Embryonic facial prominence (tissue), 1 donor: ENCODE measurements around the gene MRPL24.
A peak's percentile ranks its signal among the peaks of the same experiment; 100 is the strongest.

ENCODE experiments used
- DNase-seq: peaks from one replicate; pipeline ENCODE4 v3.0.0-alpha.2; 2016; ENCODE audit errors: extremely low spot score

MRPL24 gene

DNA sequence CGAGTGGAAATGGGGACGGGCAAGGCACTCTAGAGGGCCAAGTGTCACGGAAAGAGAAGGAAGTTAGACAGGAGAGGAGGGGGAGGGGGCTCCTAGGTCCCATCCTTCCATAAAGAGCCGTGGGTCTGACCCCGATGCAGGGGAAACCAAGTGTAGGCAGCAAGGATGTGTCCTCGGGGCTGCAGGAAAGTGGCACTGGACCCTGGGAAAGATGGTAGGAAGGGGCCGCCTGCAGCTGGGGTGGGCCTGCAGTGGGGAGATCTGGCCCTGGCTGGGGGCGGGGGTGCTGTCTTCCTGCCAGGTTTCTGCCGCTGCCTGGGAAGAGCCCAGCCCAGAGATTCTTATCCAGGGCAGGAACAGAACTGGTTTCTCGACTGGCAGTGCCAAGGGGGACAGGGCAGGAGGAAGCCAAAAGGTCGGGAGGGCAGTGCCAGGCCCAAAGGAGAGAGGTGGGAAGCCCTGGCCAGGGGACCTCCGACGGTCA lies 48.4 kb downstream of the MRPL24 start:
- no peak for DNase-seq

DNA sequence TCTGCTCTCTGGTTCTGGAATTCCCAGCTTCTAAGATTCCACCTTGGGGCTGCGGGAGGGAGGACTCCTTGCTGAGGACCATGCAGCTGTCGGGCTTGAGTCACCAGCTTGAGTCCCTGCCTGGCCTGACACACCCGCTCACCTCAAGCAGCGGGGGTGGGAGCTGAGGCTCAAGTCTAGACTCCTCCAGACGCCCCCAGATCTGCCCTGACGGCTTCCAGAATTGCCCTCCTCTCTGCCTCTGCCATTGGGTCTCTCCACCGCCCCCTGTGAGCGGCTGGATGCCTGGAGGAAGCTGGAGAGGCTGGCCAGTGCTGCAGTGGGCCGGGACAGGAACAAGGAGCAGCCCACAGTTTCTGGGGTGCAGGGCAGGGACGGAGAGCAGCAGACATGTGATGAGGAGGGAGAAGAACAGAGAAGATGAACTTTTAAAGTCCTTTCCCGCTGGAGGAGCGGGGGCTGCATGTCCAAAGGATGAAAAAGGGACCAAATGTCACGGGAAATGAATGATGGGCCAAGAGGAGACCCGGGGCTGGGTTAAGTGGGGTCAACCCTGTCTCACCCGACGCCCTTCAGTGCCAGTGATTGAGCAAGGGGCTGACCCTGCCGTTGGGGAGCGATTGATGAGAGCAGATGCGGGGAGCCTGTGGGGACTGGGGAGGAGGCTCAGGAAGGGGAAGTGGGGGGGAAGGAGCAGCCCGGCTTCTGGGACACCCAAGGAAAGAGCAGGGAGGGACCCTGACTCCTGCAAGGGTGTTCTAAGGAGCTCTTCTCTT lies 49.0 kb downstream of the MRPL24 start:
- no peak for DNase-seq

DNA sequence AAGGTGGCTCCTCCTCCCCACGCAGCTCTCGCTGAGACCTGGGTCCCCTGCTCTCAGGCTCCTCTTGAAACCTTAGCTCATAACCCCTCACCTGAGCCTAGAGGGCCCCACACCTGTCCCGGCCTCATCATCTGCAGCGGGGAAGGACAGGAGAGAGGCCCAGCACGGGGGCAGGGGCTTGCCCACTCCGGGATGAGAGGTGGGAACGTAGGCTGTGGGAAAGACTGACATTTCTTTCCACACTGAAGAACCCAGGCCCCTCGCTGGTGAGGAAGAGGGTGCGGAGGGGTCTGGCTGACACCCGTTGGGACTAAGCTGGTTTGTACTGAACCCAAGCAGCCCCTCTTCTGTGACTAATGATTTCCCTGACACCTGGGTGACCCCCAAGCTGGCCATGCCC lies 49.7 kb downstream of the MRPL24 start:
- no peak for DNase-seq

DNA sequence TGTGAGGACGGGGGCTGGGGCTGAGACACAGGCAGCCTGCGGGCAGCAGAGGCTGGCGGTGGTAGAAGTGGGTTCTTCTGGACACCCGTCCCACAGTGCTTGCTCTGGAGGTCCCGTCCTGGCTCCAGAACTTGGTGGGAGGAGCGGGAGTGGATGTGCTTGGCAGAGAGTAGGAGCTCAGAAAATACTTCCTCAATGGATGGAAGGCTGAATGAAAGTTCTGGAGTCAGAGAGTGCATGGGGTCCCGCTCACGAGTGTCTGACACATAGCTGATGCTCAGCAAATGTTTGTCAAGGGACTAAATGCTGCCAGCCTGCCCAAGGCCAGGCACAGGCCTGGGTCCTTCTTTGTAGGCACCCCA lies 50.2 kb downstream of the MRPL24 start:
- no peak for DNase-seq

DNA sequence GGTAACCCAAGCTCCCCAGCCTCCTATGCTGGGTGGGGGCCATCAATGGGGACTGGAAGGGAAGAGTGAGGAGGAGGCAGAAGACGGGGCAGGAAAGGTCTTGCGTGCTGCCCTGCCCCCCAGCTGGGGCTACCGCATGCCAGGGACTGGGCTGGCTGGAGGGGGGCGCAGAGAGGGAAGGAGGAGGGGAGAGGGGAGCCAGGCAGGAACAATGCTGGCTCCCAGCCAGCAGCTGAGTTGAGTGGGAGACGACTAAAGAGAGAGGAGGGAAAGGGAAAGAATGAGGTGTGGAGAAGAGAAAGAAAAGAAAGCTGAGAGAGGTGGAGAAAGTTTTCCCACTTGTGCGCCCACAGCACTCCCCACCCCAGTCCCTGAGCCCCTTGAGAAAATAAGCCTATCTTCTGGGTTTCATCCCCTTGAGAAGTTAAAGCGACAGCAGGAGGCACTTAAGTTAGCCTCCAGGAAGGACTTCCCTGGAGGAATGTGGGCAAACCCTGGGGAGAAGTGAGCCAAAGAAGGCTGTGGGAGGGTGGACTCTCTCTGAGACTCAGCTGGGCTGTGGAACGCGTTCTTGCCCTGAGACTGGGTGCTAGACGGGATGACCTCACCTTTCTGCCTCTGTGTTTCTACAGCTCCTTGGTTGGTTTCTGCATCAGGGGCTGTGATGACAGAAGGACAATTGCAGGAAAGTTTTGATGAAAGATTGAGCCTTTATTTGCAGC lies 50.8 kb downstream of the MRPL24 start:
- no peak for DNase-seq

DNA sequence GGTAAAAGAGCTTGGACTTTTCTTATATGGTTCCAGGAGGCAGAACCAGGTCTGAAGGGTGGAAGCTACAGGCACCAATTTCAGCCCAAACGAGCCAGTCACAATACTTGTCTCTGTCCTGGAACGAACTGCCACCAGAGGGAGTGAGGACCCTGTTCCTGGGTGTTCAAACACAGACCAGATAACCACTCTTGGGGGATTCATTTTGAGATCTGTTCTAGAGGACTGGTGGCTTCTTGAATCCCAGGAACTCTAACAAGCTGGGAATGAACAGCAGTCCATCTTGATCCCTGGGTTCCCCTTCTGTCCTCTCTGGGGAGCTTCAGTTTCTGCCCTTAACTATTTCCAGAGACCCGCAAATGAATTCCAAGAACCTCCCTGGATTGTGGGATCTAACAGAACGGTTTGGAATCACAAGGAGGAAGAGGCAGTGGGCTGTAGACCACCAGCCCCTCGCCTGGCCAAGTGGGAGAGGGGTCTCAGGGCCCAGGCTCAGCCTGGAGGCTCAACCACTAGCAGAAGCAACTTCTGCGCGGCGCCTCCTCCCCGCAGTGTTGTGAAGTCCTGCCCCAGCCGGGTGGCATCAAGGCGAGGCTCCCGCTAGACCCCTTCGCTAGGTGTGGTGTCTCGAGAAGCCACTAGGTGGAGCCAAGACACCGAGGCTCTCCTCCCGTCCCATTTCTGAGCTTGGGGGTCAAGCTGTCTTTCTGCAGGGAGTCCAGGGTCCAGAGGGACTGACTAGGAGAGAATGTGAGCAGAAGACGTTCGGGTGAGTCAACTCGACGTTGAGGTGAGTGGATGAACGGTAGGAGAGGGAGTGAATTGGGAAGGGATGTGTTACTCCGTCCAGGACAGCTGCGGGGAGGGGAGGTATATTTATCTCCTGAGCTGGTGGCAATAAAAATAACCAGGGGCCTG lies 51.6 kb downstream of the MRPL24 start:
- peak; percentile 70 for DNase-seq
